GM23248 (cell line): Measurements from ENCODE around the gene EML4. TPM values are rescaled to one million over a fixed set of nuclear protein-coding genes. Genes with fewer than 3 reads are reported as not detected.

Experiments used
- DNase-seq: peaks from one replicate; pipeline ENCODE4 v3.0.0-alpha.2; 2015
- H2AFZ ChIP-seq: fragments of 200-600 bp; sonication (generic); 2 replicates; pipeline ENCODE4 v1.6.1; 2016; ENCODE audit warnings: antibody characterized with exemption
- H3F3A ChIP-seq: fragments of 200-600 bp; sonication (generic); 2 replicates; pipeline ENCODE4 v1.6.1; 2016; ENCODE audit warnings: mild to moderate bottlenecking, antibody characterized with exemption, mixed run types; ENCODE audit not compliant: insufficient read depth
- H3K27ac ChIP-seq: fragments of 200-600 bp; sonication (generic); 2 replicates; pipeline ENCODE4 v1.5.1; 2016; ENCODE audit warnings: mild to moderate bottlenecking
- H3K27me3 ChIP-seq: fragments of 200-600 bp; sonication (generic); replicated peaks from 2 replicates; pipeline ENCODE4 v1.6.1; 2016; ENCODE audit warnings: mild to moderate bottlenecking; ENCODE audit not compliant: insufficient read depth
- H3K36me3 ChIP-seq: fragments of 200-600 bp; sonication (generic); 2 replicates; pipeline ENCODE4 v1.6.1; 2016; ENCODE audit warnings: low read depth, mild to moderate bottlenecking
- H3K4me1 ChIP-seq: fragments of 200-600 bp; sonication (generic); 2 replicates; pipeline ENCODE4 v1.6.1; 2016; ENCODE audit warnings: mild to moderate bottlenecking; ENCODE audit not compliant: insufficient read depth
- H3K4me2 ChIP-seq: fragments of 200-600 bp; sonication (generic); one replicate; pipeline ENCODE4 v1.6.1; 2016; ENCODE audit warnings: mild to moderate bottlenecking; ENCODE audit not compliant: unreplicated experiment
- H3K4me3 ChIP-seq: fragments of 200-600 bp; sonication (generic); 2 replicates; pipeline ENCODE4 v1.5.1; 2016; ENCODE audit warnings: mild to moderate bottlenecking
- H3K79me2 ChIP-seq: fragments of 200-600 bp; sonication (generic); 2 replicates; pipeline ENCODE4 v1.6.1; 2016; ENCODE audit warnings: mild to moderate bottlenecking; ENCODE audit not compliant: insufficient read depth
- H3K9ac ChIP-seq: fragments of 200-600 bp; sonication (generic); 2 replicates; pipeline ENCODE4 v1.6.1; 2016; ENCODE audit warnings: mild to moderate bottlenecking
- H3K9me2 ChIP-seq: fragments of 200-600 bp; sonication (generic); 2 replicates; pipeline ENCODE4 v1.6.1; 2016; ENCODE audit warnings: mixed run types, mild to moderate bottlenecking, moderate library complexity; ENCODE audit not compliant: insufficient read depth
- H3K9me3 ChIP-seq: fragments of 200-600 bp; sonication (generic); one replicate; pipeline ENCODE4 v1.6.1; 2017; ENCODE audit warnings: low read depth
- H4K20me1 ChIP-seq: fragments of 200-600 bp; sonication (generic); 2 replicates; pipeline ENCODE4 v1.6.0; 2016; ENCODE audit not compliant: insufficient read depth
- EZH2 ChIP-seq: fragments of 200-600 bp; sonication (generic); IDR thresholded peaks from 2 replicates; pipeline ENCODE4 v1.6.1; 2018; ENCODE audit warnings: antibody characterized with exemption, mild to moderate bottlenecking; ENCODE audit not compliant: insufficient read depth, poor library complexity, severe bottlenecking
- EZH2phosphoT487 ChIP-seq: fragments of 200-600 bp; sonication (generic); IDR thresholded peaks from 2 replicates; pipeline ENCODE4 v1.6.1; 2018; ENCODE audit warnings: antibody characterized with exemption, moderate library complexity, mild to moderate bottlenecking, low read depth; ENCODE audit not compliant: insufficient read depth
- WGBS, 2 experiments: methylation state at CpG; one replicate each; pipeline ENCODE4 v1.1.6; 2015 to 2017; ENCODE audit warnings: low lambda C conversion rate in 2 of 2, low coverage in 1 of 2; ENCODE audit errors: missing lambda C conversion rate in 2 of 2; 5-methylcytosine and 5-hydroxymethylcytosine counted together
- in situ Hi-C: fragments of 300-500 bp; cut with MboI; formaldehyde crosslinking; loops from 2 replicates; pipeline ENCODE4 v1.15.0; 2020
- polyA plus RNA-seq: library from polyadenylated mRNA; unstranded; fragments of >200 nt; fragmentation: Nextera tagmentation; extraction: Ambion mirVana; gene quantifications from 2 replicates; pipeline ENCODE4 v1.2.1, GENCODE V29; 2016
- total RNA-seq: library from RNA; depleted of rRNA; stranded (reverse); fragments of >200 nt; shearing (Covaris generic); gene quantifications from 2 replicates; pipeline ENCODE4 v1.2.3, GENCODE V29; 2014

The EML4 gene
- total and polyA plus RNA-seq, 2 experiments from 2014 or later, result 19.3 to 21.7 TPM

DNA sequence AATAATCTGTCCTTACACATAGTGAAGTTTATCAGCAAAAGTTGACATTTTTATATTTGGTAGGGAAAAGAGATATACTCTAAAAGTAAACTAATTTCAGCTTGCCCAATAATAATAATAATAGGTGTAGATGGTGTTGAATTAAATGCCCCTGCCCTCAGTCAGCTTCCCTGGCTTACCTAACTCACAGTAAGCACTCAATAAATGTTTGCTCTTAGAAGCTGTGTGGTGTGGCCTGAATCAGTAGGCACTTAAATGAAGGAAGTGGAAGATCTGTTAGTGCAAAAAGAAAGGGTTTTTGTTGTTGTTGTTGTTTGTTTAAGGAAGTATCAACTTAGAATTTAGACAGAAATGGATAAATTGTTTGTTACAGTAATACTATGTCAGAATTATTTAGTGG lies 36.2 kb downstream of the EML4 start:
- in situ Hi-C loops, result no loop called here
- no peak overlapping the region for H3K4me2 ChIP-seq
- no peaks in the 10 kb centered on the region for H4K20me1 ChIP-seq
- H3K27me3 ChIP-seq, result no peaks in the 10 kb centered on the region
- no peak overlapping the region for H2AFZ ChIP-seq
- peaks cover 18% of the 10 kb centered on the region for H3K4me1 ChIP-seq
- no peaks in the 10 kb centered on the region for H3K9me3 ChIP-seq
- no peak overlapping the region for H3K4me3 ChIP-seq
- H3K9me2 ChIP-seq, result peaks cover 3% of the 10 kb centered on the region; the same call in 1 of the 2 replicates
- no peak overlapping the region for H3K27ac ChIP-seq
- H3F3A ChIP-seq, result peaks cover 8% of the 10 kb centered on the region; the same call in 1 of the 2 replicates
- H3K9ac ChIP-seq, result no peak overlapping the region
- peaks cover 79% of the 10 kb centered on the region for H3K79me2 ChIP-seq
- no peak for TF ChIP-seq EZH2
- no peak for TF ChIP-seq EZH2phosphoT487
- DNase-seq, result no peak
- H3K36me3 ChIP-seq, result no peaks in the 10 kb centered on the region

DNA sequence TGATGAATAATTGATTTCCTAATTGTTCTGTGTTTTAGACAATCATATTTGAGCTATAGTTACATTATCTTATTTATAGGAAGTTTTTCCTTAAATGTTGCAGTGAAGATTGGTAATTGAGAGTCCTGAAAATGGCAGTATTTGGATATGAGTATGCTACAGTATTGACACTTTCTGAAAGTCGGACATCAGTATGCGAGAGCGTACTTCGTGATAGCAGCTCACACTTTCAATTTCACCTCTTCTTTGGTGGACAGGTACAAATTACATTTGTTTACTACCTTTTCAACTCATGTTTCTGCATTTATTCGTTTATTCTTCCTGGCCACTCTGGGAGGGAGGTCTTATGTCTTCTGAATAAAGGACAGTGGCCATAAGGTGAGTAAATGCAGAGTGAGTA lies 38.7 kb downstream of the EML4 start:
- Histone ChIP-seq H3K4me1 (peaks cover 7% of the 10 kb centered on the region; the same call in 1 of the 2 replicates), H2AFZ (no peak overlapping the region), H3K27me3 (no peaks in the 10 kb centered on the region), H3K79me2 (peaks cover 90% of the 10 kb centered on the region), H3K9me3 (no peaks in the 10 kb centered on the region), H3K9me2 (peaks cover 3% of the 10 kb centered on the region; the same call in 1 of the 2 replicates), H3K4me2 (no peak overlapping the region), H3F3A (no peaks in the 10 kb centered on the region), H3K4me3 (no peak overlapping the region), H4K20me1 (no peaks in the 10 kb centered on the region), H3K36me3 (no peaks in the 10 kb centered on the region), H3K27ac (no peak overlapping the region), H3K9ac (no peak overlapping the region)
- TF ChIP-seq EZH2phosphoT487 (no peak), EZH2 (no peak)
- in situ Hi-C loops, result no loop called here
- 88 to 89% methylated on average over 5 of the region's 5 CpGs for WGBS, 2 experiments
- DNase-seq, result no peak

DNA sequence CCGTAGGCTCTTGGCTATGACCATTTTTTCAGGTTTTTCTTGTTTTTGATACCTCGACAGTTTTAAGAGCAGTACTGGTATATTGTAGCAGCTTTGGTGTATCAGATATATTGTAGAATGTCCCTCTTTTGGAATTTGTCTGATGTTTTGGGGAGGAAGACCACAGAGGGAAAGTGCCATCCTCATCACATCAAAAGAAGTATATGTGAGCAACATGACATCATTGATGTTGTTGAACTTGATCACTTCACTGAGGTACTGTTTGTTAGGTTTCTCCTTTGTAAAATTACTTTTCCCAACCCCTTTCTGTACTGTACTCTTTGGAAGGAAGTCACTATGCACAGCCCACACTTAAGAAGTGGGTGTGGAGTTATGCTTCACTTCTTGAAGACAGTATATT lies 41.0 kb downstream of the EML4 start:
- no peaks in the 10 kb centered on the region for H3K9me3 ChIP-seq
- H3K9me2 ChIP-seq, result no peaks in the 10 kb centered on the region
- H3K9ac ChIP-seq, result no peak overlapping the region
- no peaks in the 10 kb centered on the region for H3K27me3 ChIP-seq
- 96 to 98% methylated on average over 2 of the region's 2 CpGs for WGBS, 2 experiments
- no peaks in the 10 kb centered on the region for H4K20me1 ChIP-seq
- in situ Hi-C loops, result no loop called here
- no peak overlapping the region for H3K4me2 ChIP-seq
- TF ChIP-seq EZH2phosphoT487, result no peak
- TF ChIP-seq EZH2, result no peak
- no peak overlapping the region for H3K4me3 ChIP-seq
- H2AFZ ChIP-seq, result no peak overlapping the region
- peaks cover 83% of the 10 kb centered on the region for H3K79me2 ChIP-seq
- no peaks in the 10 kb centered on the region for H3F3A ChIP-seq
- no peak for DNase-seq
- H3K36me3 ChIP-seq, result no peaks in the 10 kb centered on the region
- H3K27ac ChIP-seq, result no peak overlapping the region
- H3K4me1 ChIP-seq, result no peaks in the 10 kb centered on the region; the same call in 1 of the 2 replicates

DNA sequence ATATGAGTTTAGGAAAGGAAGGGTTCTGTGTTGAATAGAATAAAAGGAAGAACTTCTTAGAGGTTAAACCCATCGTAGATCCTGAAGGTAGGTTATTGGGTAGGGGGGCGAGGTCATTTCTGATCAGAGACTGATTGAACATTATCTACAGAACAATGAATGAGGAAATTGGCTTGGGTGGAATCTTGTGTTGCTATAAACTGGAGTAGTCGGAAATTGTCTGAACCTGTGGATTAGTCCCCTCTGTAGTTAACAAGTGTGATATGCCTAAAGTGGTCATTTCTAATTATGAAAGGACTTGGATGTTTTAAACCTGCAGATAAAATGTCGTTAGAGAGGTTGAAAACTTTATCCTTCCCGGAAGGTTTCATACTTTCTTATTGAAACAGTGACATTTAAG lies 42.1 kb downstream of the EML4 start:
- TF ChIP-seq EZH2phosphoT487, result no peak
- TF ChIP-seq EZH2, result no peak

DNA sequence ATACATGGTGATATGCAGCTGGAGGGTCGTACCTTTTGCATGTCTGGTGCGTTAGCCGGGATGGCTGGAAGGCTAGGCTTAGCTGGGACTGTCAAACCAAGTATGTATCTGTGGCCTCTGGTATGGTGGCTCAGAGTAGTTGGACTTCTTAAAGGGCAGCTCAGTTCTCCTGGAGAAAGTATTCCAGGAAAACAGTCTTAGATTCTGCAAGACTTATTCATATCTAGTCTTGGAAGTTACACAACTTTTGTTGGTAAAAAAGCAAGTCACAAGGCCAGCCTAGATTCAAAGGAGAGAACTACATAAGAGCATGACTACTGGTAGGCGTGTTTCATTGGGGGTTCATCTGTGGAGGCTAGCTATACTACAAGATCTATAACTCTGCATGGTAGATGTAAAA lies 45.5 kb downstream of the EML4 start:
- H3K9me2 ChIP-seq, result no peaks in the 10 kb centered on the region
- H3K36me3 ChIP-seq, result no peaks in the 10 kb centered on the region
- no peak overlapping the region for H3K9ac ChIP-seq
- in situ Hi-C loops, result no loop called here
- TF ChIP-seq EZH2phosphoT487 (no peak), EZH2 (no peak)
- H3K4me3 ChIP-seq, result no peak overlapping the region
- H3K27me3 ChIP-seq, result no peaks in the 10 kb centered on the region
- H3F3A ChIP-seq, result no peaks in the 10 kb centered on the region
- peaks cover 70% of the 10 kb centered on the region for H3K79me2 ChIP-seq
- no peak overlapping the region for H2AFZ ChIP-seq
- H3K4me2 ChIP-seq, result no peak overlapping the region
- no peaks in the 10 kb centered on the region for H3K9me3 ChIP-seq
- no peaks in the 10 kb centered on the region for H4K20me1 ChIP-seq
- DNase-seq, result peak; percentile 57
- H3K4me1 ChIP-seq, result peaks cover 12% of the 10 kb centered on the region
- H3K27ac ChIP-seq, result no peak overlapping the region
- WGBS, 2 experiments, result 88 to 89% methylated on average over 4 of the region's 4 CpGs

More for the DNA sequence above, 42.1 kb downstream of the EML4 start:
- in situ Hi-C loops, result no loop called here
- no peaks in the 10 kb centered on the region for H3K36me3 ChIP-seq
- H3K79me2 ChIP-seq, result peaks cover 78% of the 10 kb centered on the region
- no peak overlapping the region for H3K4me3 ChIP-seq
- H3K4me2 ChIP-seq, result no peak overlapping the region
- WGBS, 2 experiments, result 95 to 96% methylated on average over 5 of the region's 5 CpGs
- no peak overlapping the region for H2AFZ ChIP-seq
- no peaks in the 10 kb centered on the region for H3K4me1 ChIP-seq
- H3K9me3 ChIP-seq, result no peaks in the 10 kb centered on the region
- no peaks in the 10 kb centered on the region for H3K9me2 ChIP-seq
- H3K9ac ChIP-seq, result no peak overlapping the region
- no peak for DNase-seq
- H3K27ac ChIP-seq, result no peak overlapping the region
- no peaks in the 10 kb centered on the region for H4K20me1 ChIP-seq
- H3F3A ChIP-seq, result no peaks in the 10 kb centered on the region
- H3K27me3 ChIP-seq, result no peaks in the 10 kb centered on the region
